GM10248 (cell line): ENCODE measurements around the gene RBM20.
"Not testable (repeated sequence)": the region's sequence is repeated elsewhere in the genome, so short reads cannot be mapped to it uniquely, and the experiment has no call there.

Source experiments
- CTCF ChIA-PET: fragments of 300-600 bp; sonication (Branson Sonifier 250); formaldehyde crosslinking; extraction: SDS; loops from one replicate; lab custom pipeline; 2021; ENCODE audit warnings: antibody characterized with exemption; lab: Yijun Ruan, JAX
- POLR2A ChIA-PET: fragments of 350-650 bp; sonication (Branson Sonifier 250); formaldehyde crosslinking; extraction: SDS; loops from one replicate; lab custom pipeline; 2020; ENCODE audit warnings: antibody characterized with exemption; lab: Yijun Ruan, JAX
- DNase-seq: peaks from one replicate; pipeline ENCODE4 v3.0.0; 2012; ENCODE audit errors: extremely low spot score
- TF ChIP-seq, protein P1 (sequence below): IDR thresholded peaks from 2 replicates; pipeline ENCODE4 v1.5.1; 2012; ENCODE audit warnings: mild to moderate bottlenecking, low read depth; ENCODE audit errors: extremely low read depth, missing control alignments, control extremely low read depth

RBM20 gene

DNA sequence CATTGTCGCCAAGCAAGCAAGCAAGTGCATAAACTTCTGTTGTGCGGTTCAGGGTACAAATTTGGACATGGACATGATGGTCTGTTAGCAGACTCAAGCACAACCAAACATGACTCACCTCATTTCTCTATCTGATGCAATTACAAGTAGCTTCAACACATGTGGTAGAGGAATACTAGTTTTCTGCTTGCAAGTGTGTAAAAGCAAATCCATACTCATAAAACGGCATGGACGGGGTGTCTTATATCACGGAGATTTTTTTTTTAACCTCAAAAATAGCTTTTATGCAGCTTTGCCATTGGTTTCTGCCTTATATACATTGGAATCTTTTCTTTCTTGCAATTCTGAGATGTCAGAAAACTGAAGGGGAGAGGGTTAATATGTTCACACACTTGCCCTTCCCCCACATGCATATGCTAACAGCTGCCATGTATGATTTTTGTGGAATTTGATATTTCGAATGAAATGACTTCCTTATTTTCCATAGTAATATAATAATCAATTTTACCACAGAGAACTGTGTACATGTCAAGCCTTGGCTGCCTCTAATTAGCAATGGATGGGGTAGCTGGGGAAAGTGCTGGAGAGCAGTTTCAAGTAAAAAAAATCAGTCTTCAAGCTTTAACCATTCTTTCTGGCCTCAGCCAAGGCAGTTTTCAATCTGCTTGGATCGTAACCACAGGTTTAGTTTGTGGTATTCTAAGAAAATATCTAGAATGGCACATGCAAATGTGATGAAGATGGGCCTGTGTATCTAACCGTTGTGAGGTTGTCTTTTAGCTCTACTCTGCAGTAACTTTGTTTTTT is 121.6 kb downstream of the RBM20 start:
- POLR2A ChIA-PET: no interaction called here
- TF ChIP-seq, protein P1, sequence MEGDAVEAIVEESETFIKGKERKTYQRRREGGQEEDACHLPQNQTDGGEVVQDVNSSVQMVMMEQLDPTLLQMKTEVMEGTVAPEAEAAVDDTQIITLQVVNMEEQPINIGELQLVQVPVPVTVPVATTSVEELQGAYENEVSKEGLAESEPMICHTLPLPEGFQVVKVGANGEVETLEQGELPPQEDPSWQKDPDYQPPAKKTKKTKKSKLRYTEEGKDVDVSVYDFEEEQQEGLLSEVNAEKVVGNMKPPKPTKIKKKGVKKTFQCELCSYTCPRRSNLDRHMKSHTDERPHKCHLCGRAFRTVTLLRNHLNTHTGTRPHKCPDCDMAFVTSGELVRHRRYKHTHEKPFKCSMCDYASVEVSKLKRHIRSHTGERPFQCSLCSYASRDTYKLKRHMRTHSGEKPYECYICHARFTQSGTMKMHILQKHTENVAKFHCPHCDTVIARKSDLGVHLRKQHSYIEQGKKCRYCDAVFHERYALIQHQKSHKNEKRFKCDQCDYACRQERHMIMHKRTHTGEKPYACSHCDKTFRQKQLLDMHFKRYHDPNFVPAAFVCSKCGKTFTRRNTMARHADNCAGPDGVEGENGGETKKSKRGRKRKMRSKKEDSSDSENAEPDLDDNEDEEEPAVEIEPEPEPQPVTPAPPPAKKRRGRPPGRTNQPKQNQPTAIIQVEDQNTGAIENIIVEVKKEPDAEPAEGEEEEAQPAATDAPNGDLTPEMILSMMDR: no peak
- DNase-seq: no peak
- CTCF ChIA-PET: interaction anchor here (0.9 to 2.8 kb wide), 7 partner anchors 8 to 43 kb away, joined by 3 to 11 read pairs (median 4); no protein-coding TSS in a partner anchor

DNA sequence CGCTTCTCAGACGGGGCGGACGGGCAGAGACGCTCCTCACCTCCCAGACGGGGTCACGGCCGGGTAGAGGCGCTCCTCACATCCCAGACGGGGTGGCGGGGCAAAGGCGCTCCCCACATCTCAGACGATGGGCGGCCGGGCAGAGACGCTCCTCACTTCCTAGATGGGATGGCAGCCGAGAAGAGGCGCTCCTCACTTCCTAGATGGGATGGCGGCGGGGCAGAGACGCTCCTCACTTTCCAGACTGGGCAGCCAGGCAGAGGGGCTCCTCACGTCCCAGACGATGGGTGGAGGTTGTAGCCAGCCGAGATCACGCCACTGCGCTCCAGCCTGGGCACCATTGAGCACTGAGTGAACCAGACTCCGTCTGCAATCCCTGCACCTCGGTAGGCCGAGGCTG is 123.5 kb downstream of the RBM20 start:
- DNase-seq, CTCF ChIA-PET: not testable (repeated sequence)

DNA sequence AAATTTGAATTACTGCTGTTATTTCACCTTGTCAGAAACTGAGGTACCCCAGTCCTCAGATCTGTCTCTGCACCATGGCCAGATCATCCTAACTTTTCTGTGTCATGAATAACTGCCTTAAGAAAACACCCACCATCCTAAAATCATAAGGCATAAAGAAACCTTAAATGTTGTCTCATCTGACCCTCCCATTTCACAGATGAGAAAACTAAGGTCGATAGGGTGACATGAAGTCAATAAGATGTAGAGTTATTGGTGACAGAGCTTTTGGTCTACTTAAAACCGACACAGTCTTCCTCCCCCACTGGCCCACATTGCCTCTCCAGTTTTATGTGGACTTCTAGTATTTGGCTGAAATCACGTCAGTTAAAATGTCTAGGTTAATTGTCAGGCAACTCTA is 126.1 kb downstream of the RBM20 start:
- CTCF ChIA-PET: interaction anchor here (1.2 to 2.0 kb wide), 3 partner anchors 15 to 82 kb away, joined by 3 to 5 read pairs (median 3); no protein-coding TSS in a partner anchor
- no peak for DNase-seq
- TF ChIP-seq, protein P1: no peak
- POLR2A ChIA-PET: no interaction called here

More for the DNA sequence above, 123.5 kb downstream of the RBM20 start:
- POLR2A ChIA-PET: not testable (repeated sequence)

DNA sequence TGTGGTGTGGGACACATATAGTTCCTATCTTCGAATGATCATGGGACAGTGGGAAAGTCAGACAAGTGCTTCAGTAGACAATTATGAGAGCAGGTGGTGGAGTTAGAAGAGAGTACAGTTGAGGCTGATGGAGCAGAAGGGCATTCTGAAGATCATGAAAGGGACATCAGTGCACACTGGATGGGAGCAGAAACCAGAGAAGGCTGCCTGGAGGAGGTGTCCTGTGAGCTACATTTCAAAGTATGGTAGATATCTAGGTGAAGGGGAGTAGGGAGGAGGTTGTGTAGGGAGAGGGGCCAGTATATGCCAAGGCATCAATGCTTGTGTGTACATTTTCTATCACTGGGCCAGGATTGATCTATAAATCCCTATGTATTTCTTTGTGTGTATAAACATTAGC is 127.3 kb downstream of the RBM20 start:
- DNase-seq: no peak
- CTCF ChIA-PET: interaction anchor here (1.2 to 2.0 kb wide), 2 partner anchors 16 to 72 kb away, joined by 3 to 5 read pairs; no protein-coding TSS in a partner anchor
- POLR2A ChIA-PET: no interaction called here
- TF ChIP-seq, protein P1: no peak

DNA sequence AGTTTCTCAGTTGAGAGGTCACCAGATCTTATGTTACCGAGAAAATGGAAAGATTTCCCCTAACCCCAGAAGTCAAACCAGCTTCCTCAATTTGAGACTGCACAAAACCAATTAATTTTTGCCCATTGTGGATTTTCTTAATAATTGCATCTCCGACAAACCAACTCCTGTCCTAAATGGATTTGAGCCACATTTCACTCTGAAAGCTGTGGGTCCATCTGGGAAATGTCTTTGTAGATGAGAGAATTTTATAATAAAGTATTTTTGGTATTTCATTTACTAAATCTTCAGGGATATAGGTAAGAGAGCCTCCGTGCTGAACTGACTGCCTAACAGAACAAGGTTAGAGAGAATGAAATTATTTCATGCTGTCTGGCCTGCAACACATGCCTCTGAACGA is 127.9 kb downstream of the RBM20 start:
- DNase-seq: no peak
- ChIA-PET CTCF (interaction anchor here (2.0 kb wide), 1 partner anchor 17 kb away, joined by 5 read pairs; no protein-coding TSS in a partner anchor), POLR2A (interaction anchor here (0.6 kb wide), 1 partner anchor 73 kb away, joined by 3 read pairs; no protein-coding TSS in a partner anchor)
- TF ChIP-seq, protein P1: no peak

DNA sequence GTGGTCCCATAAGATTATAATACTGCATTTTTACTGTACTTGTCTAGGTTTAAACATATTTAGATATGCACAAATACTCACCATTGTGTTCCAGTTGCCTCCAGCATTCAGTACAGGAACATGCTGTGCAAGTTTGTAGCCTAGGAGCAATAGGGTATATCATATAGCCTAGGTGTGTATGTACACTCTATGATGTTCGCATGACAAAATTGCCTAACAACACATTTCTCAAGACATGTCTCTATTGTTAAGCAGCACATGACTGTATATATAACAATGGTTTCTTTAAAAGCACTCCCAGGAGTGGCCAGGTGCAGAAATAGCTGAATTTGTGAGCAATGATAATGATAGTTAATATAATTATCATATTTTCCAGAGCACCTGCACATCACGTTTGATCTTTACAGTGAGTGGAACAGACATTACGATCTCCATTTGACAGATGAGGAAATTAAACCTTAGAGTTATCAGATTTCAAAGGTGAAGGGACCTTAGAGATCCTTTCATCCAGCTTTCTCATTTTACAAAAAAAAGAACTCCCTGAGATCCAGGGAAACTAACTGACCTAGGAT is 128.4 kb downstream of the RBM20 start:
- no peak for DNase-seq
- CTCF ChIA-PET: no interaction called here
- POLR2A ChIA-PET: interaction anchor here (0.6 kb wide), 2 partner anchors 73 to 190 kb away, joined by 3 to 5 read pairs; no protein-coding TSS in a partner anchor
- TF ChIP-seq, protein P1: no peak
